GM21737 (cell line): ENCODE data around the gene COPS9.
A peak's percentile ranks its signal among the peaks of the same experiment; 100 is the strongest.

Experiments used
- ATAC-seq: cut with Tn5 transposase; IDR thresholded peaks from one replicate; pipeline ENCODE4 v1.9.1; 2021; ENCODE audit warnings: mild to moderate bottlenecking, moderate library complexity; ENCODE audit not compliant: unreplicated experiment

COPS9 gene

DNA sequence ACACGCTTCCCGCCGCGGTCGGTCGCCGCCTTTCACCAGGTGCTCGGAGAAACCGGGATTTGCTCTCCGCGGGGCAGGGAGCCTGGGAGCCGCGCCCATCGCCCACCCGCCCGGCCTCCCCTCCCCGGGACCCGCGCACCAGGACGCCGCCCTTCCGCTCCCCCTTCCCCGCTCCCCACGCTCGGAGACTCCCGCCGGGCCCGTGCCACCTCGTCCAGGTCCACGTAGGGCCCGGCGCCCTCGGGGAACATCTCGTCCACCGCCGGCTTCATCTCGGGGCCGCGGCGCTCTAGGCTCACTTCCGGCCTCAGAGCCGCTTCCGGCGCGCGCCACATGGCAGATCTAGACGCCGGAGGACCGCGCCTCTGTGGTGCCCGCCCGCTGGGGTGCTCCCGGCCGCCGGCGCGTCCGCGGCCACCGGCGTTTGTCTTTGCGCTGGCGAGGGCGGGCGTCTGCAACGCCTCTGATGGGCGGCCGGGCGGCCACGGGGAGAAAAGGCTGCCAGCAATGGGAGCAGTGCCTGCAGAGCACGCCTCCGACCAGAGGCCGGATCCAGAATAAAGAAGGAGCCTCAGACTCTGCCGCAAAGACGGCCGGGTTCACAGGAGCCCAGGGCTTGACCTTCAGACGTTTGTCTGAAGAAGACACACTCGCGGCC, at the start of gene COPS9:
Gene COPS9, minus strand, starts transcription at position 293 of the 658 bp plus-strand sequence. Its CDS starts 21 bp downstream, at position 272.
- peak; percentile 96 for ATAC-seq

DNA sequence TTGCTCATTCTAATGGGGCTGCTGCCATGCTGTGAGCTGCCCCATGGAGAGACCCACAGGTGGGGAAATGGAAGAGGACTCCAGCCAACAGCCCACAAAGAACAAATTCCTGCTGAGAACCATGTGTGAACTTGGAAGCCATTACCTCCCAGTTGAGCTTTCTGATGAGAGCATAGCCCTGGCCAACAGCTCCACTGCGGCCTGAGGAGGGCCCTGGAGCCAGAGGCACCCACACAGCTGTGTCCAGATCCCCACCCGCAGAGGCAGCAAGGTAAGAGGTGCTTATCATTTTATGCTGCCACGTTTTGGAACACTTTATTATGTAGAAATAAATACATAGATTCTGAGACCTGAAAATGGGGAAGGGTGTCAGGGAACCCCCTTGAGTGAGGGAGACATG, 48.6 kb upstream of the COPS9 start:
- ATAC-seq = no peak

DNA sequence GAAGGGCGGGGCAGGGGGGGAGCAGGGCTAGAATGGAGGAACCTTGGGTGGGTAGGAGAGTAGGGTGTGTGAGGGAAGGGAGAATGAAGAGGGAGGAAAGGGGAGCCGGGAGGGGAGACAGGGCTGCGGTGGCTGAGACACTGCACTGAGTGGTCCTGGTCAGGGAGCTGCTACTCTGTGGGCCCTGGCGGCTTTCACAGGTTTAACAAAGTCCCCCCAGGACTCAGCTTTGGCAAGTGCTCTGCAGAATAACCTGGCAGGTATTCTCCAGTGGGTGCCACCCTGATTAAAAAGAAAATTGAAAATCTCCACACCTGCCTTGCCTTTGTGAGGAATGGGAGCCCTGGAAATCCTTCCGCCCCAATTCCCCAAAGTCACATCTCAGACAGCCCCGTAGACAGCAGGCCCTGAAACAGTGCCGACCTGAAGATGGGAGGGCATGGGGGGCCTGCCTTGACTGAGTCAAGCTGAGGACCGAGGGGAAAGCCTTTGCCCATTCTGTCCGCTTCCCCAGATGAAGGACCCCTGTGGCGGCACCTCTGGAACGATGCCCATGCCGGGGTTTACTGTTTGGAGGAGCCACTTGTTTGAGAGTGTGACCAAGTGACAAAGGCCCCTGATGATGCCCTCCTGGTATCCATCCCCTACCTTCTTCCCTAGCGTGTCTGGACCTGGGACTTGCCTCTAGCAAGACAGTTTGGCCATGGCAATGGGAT, 47.9 kb upstream of the COPS9 start:
- ATAC-seq = no peak

DNA sequence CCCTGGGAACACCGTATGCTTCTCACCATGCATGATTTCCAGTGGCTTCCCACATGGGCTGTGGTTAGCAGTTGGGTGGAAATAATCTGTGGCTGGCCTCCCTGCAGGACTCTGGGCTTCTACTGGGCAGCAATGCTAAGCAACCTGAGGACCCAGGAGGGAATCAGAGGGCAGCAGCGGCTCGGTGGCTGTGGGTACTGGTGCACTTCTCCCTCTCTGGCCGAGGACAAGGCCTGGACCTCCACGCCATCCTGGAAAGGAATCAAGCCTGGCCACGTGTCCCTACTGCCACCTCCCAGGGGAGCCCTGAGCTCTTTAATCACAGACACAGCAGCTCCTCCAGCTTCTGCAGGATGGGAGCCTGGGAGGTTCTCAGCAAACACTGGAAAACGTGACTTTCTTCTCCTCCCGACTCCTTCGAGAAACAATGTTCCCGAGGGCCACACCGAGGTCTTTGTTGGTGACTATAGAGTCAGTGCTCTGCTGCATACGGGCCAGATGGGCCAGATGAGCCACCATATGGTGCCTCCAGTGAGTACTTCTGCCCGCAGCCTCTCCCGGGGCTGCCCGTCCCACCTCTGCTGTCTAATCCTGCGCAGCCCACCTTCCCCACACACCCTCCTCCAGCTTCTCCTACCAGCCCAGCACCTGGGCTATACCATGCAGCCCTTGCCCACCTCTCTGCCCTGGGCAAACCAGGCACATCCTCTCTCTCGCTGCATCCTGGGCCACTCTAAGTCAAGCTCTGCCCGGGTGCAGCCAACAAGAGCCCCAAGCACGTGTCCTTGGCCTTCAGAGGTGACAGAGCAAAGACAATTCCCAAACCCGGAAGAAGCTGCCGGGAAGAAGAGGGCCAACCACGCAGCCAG, 47.1 kb upstream of the COPS9 start:
- ATAC-seq = no peak

DNA sequence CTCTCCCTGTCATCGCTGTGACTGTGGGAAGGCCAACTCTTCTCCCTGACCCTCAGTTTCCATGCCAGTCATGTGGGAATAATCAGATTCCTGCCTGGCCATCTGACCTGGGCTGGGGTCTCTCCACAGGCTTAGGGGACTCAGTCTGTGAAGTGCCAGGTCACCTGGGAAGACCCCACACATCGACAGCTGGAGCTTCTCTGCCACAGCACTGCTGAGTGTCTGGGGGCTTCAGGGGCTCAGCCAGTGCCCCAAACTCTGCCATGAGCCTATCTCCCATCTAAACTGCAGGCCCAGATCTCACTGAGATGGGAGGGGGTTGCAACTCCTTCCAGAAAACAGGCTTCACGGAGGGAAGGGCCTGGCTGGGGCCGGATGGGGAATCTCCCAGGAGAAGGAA, 46.4 kb upstream of the COPS9 start:
- no peak for ATAC-seq

DNA sequence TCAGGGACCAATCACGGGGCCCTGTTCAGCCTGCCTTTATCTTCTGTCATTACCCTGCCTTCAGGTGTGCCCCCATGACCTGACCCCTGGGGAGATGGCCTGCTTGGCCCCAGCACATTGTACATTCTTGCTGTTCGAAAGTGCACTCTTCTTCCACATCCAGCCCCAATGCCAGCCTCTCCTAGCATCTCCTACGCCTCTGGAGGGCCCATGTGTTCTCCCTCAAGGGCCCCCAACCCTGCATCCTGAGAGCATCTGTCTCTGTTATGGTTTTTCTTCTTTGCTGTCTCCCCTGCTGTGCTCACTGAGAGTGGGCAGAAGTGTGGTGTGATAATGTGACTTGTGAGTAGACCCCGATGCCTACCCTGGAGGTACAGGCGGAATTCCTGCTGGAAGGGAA, 45.9 kb upstream of the COPS9 start:
- no peak for ATAC-seq

DNA sequence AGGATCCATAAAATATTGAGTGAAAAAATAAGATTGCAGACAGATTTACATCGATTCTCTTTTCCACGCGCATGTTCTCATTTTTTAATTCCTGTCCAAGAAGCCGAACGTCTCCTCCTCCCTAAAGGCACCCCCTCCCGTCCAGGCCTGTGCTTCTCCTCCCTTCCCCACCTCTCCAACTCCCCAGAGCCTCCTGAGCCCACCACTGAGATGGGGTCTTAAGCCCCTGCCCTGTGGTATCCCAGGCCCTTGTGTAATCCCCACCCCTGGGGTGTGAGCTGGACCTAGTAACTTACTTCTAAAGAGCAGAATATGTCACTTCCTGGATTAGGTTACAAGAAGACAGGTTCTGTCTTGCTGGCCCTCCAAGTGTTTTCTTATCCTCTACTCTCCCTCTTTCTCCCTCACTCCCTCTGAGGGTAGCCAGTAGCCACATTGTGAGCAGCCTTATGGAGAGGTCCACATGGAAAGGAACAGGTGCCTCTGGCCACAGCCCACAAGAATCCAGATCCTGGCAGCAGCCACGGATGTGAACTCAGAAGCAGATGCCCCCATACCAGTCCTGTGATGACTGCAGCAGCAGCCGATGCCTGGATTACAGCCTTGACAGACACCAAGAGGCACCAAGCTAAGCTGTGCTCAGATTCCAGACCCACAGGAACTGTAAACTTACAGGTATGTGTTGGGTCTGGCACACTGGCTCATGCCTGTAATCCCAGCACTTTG, 44.0 kb upstream of the COPS9 start:
- ATAC-seq = no peak

DNA sequence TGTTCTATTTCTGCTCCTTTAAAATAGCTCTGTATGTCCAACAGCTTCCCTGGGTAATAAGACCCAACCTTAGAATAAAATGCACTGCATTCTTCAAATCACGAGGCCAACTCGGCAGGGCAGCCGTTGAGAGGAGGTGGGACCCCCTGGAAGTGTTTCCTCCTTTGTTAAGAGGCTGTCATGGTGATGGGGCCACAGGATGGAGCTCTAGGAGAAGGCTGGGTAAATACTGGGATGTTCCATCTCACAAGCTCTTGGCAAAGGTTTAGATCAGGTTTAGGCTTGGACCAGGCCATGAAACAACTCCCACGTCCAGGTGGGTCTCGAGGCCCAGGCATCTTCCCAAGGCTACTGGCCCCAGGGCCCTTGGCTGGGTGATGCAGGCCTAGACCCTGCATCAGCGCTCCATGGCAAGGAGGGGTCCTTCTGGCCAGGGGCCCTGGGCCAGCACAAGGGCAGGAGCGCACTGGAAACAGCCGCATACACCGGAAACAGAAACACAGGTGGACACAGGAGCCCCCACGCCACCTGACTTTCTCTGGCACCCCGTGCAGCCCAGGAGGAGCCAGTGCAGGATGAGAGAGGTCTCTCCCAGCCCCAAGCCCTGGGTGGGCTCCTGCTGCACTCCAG, 43.2 kb upstream of the COPS9 start:
- no peak for ATAC-seq

DNA sequence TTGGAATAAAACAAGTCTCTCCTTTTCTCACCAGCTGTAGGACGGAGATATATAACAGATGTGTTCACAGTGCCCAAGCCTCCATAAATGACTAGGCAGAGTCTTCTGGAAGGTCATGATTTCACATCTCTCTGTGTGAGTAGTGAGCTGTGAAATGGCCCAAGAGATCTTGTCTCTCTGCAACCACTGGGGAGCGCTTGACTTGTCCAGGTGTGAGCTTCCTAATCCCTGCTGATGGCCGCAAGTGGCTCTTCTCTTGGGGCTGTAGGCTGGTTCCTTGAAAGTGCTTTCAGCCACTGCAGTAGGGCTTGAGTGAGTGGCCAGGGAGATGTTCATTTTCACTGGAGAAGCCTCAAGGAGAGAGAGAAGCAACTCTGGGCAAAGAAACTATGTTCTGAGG, 42.5 kb upstream of the COPS9 start:
- no peak for ATAC-seq

DNA sequence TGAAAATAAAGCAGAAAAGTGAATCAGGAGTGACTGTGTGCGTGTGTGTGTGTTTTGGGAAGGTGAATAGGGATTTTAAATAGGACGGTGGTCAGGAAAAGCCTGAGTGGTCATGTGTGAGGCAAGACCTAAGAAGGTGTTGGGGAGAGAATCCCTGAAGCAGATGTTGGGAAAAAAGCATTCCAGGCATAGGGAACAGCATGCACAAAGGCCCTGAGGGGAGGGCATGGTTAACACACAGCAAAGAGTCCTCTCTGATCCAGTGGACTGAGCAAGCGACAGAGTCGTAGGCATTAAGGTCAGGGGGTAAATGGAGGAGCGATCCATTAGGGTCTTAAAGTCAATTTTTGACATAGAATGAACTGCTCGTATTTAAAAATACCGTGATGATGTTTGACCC, 38.4 kb upstream of the COPS9 start:
- no peak for ATAC-seq

DNA sequence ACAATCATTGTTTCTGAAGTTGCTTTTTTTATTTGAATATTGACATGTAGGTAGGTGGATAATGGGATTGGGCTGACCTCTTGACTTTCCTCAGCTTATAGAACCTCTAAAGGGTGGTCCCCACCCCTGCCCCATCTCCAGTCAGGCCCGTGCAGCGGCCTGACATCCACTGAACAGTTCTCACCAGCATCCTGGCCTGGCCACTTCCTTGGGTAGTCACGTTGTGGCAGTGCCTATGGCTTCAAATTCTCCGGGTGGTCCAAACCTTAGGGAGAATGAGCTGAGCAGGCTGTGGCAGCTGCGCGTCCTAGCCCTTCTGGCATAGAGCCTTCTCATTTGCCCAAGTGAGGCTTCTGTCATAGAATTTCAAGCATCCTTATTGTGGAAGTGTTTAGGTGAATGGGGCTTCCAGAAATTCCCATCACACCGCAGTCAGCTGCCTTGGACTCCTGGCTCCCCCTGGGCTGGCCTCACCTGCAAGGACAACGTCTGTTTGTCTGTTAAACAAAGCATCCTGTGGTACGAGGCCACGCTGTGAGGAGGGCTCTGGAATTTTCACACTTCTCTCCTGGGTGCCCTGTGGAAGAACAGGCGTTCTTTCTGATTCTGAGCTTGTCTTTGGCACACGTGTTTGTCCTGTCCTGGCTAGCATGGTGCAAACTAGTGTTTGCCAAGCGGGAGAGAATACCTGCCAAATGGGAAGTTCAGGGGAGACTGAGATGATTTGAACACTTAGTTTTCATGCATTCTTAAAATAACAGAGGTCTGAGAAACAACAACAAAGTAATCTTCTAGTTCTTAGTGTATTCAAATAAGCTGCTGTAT, 36.2 kb upstream of the COPS9 start:
- ATAC-seq = no peak

DNA sequence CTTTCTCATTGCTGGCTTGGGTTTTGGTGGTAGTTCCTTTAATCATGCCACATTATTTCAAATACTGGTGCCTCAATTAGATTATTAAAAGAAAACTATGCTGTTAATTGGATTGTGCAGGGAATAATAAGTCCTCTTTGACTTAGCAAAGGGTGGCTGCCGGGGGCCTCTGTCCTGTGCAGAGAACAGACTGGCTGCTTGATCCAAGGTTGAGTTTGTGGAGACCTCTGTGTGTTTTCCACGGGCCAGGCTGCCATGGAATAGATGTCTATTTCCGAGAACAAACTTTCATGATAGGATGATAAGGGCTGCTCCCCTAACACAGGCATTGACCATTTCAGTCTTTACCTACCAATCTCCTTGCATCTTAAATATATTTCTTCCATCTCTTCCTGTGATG, 34.8 kb upstream of the COPS9 start:
- no peak for ATAC-seq

DNA sequence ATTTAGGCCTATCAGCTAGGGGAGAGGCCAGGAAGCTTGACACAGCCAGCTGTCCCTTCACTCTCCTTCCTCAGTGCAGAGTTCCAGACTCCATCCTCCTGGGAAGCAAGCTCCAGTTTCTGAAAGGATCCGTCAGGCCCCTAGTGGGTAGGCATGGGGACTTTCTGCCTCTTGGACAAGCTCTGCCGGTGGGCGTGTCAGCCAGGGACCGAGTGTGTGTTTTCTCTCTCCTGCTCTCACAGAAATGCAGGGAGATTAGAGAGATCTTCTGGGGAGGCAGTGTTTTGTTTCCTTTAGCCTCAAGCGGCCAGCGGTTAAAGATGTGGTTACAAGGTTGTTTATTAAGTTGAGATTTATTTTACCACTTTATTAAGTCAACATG, 34.2 kb upstream of the COPS9 start:
- ATAC-seq = no peak

DNA sequence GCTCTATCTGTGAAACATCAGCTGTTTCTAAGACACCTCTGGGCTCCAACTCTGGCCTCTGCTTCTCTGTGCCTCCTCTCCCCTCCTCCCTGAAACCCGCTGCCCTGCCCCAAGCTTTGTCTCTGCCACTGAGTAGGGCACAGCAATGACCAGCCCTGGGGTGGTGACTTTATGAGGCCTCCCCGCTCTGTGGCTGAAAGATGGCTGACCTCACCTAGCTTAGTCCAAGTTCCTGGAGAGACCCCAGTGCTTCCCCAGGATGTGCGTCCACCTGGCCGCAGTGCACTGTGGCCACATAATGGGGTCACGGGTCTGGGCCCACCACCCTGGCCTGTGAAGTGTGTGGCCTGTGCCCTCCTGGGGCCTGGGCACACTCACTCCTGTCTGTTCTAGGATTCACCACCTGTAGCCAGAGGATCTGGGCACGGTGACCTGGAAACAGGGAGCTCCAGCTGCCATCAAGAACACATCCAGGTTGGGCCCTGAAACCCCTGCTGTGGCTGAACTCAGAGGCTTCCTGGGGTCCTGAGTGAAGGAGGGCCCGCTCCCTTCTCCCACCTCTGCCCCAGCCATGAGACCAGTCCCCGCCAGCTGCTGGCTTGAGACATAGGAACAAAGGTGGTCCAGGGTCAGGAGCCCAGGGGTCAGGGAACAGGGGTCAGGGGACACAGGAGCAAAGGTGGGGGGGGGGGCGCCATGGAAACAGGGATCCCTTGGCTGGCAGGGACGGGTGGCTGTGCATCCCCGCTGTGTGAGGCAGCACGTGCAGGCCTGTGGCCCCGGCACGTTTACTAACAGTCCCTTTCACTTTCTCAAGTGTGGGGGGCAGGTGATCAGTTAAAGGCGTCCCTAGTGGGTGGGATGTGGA, 33.6 kb upstream of the COPS9 start:
- ATAC-seq = no peak

DNA sequence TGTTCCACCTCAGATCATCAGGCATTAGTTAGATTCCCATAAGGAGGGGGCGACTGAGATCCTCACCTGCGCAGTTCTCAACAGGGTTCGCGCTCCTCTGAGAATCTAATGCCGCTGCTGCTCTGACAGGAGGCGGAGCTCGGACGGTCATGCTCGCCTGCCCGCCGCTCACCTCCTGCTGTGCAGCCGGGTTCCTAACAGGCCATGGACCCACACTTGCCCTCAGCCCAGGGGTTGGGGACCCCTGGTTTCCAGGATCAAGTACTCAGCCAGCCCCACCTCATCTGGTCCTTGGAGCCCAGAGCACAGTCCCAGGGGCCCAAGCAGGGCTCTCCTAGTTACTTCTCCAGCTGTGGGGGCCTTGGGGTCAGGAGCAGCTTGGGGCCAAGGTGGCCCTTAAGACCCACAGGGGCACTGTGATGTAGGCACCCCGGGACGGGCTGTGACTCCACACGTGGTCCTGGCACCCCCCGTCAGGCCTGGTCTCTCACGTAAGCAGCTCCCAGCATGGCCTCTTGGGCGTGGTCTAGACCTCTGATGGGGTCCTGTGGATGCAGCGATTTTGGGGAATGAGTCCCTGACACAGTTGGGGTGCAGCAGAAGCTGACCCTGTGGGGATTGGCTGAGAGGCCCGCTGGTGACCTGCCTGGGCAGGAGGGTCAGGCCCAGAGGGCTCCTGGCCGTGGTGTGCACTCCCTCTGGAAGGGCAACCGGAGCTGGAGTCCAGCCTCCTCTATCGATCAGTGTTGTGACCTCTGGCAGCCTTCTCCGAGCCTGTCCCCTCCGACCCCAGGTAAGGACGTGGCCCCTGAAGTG, 32.6 kb upstream of the COPS9 start:
- no peak for ATAC-seq

DNA sequence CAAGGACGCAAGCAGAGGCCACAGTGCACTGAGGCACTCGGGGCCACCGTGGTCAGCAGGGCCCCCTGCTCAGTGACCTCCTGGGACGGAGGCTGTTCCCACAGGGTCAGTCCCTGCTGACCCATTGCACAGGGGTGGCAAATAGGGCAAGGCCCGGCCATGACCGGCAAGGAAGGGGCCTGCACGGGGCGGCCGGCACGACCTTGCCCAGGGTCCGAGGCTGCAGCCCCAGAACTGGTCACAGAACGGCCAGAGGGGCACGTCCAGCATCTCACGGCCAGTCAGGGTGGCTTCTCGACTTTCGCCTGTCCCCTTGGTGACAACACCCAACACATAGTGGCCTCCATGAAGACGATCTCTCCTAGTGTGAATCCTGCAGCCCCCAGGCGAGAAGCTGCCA, 31.9 kb upstream of the COPS9 start:
- ATAC-seq = no peak

DNA sequence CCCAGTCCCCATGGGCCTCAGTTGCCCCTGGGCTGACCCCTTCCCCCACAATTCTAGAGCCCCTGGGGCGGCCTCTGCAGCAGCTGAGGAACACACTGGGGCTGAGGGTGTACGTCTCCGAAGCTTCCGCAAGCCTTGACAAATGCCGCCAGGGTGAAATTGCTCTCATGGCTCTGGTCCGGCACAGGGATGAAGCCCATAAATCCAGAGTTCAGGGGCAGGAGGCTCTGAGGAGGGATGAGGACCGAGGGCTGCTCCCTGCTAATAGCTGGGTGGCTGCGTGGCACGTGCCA, 31.4 kb upstream of the COPS9 start:
- ATAC-seq = no peak
